Measurements from ENCODE around the gene TMEM179. TPM values are rescaled to one million over a fixed set of nuclear protein-coding genes. Genes with fewer than 3 reads are reported as not detected.

TMEM179 gene
- total RNA-seq, 1 donor = not detected

- TF ChIP-seq CTCF (IDR thresholded peaks at IDR 0.05; ENCODE audit: insufficient read depth, low read length) = no peak
- DNase-seq (ENCODE audit: low read depth) = no peak
- no peak overlapping the region for H3K4me3 ChIP-seq (ENCODE audit: low read depth, low read length)
Measured at GRCh38 chr14:104561632-104562495, 42.7 kb downstream of the TMEM179 start.

- DNase-seq (ENCODE audit: low read depth) = no peak
- TF ChIP-seq CTCF (IDR thresholded peaks at IDR 0.05; ENCODE audit: insufficient read depth, low read length) = no peak
- H3K4me3 ChIP-seq (ENCODE audit: low read depth, low read length) = no peak overlapping the region
Measured at GRCh38 chr14:104561124-104561557, 43.4 kb downstream of the TMEM179 start.

- no peak for TF ChIP-seq CTCF (IDR thresholded peaks at IDR 0.05; ENCODE audit: insufficient read depth, low read length)
- no peak for DNase-seq (ENCODE audit: low read depth)
- no peak overlapping the region for H3K4me3 ChIP-seq (ENCODE audit: low read depth, low read length)
Measured at GRCh38 chr14:104560586-104560945, 44.0 kb downstream of the TMEM179 start.

GRCh38 chr14:104559804-104560585 lies 44.6 kb downstream of the TMEM179 start:
- no peak overlapping the region for H3K4me3 ChIP-seq (ENCODE audit: low read depth, low read length)
- TF ChIP-seq CTCF (IDR thresholded peaks at IDR 0.05; ENCODE audit: insufficient read depth, low read length) = no peak
- no peak for DNase-seq (ENCODE audit: low read depth)

- H3K4me3 ChIP-seq (ENCODE audit: low read depth, low read length) = no peak overlapping the region
- no peak for TF ChIP-seq CTCF (IDR thresholded peaks at IDR 0.05; ENCODE audit: insufficient read depth, low read length)
- no peak for DNase-seq (ENCODE audit: low read depth)
Measured at GRCh38 chr14:104559028-104559803, 45.4 kb downstream of the TMEM179 start.

GRCh38 chr14:104558231-104559027 lies 46.1 kb downstream of the TMEM179 start:
- H3K4me3 ChIP-seq (ENCODE audit: low read depth, low read length) = no peak overlapping the region
- no peak for DNase-seq (ENCODE audit: low read depth)
- no peak for TF ChIP-seq CTCF (IDR thresholded peaks at IDR 0.05; ENCODE audit: insufficient read depth, low read length)

Data from fibroblast of the aortic adventitia (primary cell).